Measurements from ENCODE around the gene TAS2R41.

Gene TAS2R41

DNA sequence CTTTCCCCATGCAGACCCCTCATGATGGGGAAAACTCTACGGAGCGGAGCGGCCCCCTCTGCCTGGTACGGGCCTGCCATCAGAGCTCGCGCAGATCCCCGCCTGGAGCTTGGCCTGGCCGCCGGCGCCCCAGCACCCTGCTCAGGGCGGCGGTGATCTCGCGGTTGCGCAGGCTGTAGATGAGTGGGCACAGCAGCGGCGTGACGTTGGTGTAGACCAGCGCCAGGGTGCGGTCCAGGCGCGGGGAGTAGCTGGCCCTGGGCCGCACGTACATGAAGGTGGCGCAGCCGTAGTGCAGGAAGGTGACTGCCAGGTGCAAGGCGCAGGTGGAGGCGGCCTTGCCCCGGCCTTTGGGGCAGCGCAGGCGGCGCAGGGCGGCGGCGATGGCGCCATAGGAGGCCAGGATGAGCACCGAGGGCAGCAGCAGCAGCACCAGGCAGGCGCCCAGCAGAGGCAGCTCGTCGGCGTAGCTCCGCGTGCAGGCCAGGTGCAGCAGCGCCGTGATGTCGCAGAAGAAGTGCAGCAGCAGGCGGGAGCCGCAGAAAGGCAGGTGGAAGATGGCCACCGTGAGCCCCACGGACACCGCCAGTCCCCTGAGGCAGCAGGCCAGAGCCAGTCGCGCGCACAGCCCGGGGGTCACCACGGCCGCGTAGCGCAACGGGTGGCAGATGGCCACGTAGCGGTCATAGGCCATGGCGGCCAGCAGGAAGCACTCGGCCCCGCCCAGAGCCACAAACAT, 33.4 kb downstream of the TAS2R41 start:
- TF ChIP-seq, protein P1, sequence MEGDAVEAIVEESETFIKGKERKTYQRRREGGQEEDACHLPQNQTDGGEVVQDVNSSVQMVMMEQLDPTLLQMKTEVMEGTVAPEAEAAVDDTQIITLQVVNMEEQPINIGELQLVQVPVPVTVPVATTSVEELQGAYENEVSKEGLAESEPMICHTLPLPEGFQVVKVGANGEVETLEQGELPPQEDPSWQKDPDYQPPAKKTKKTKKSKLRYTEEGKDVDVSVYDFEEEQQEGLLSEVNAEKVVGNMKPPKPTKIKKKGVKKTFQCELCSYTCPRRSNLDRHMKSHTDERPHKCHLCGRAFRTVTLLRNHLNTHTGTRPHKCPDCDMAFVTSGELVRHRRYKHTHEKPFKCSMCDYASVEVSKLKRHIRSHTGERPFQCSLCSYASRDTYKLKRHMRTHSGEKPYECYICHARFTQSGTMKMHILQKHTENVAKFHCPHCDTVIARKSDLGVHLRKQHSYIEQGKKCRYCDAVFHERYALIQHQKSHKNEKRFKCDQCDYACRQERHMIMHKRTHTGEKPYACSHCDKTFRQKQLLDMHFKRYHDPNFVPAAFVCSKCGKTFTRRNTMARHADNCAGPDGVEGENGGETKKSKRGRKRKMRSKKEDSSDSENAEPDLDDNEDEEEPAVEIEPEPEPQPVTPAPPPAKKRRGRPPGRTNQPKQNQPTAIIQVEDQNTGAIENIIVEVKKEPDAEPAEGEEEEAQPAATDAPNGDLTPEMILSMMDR (IDR thresholded peaks at IDR 0.05; ENCODE audit: insufficient read depth, low read length, poor library complexity, severe bottlenecking): no peak
- no peak for TF ChIP-seq EZH2phosphoT487 (conservative IDR thresholded peaks at IDR 0.05; ENCODE audit: low read length)
- no peaks in the 10 kb centered on the region for H3K27me3 ChIP-seq (ENCODE audit: low read length)
- no peak overlapping the region for H3K4me2 ChIP-seq (ENCODE audit: low read depth, low read length, poor library complexity, severe bottlenecking)
- H3F3A ChIP-seq (ENCODE audit: insufficient read depth): no peaks in the 10 kb centered on the region
- no peak overlapping the region for H2AFZ ChIP-seq (ENCODE audit: low read depth, low read length, severe bottlenecking)
- no peaks in the 10 kb centered on the region for H3K36me3 ChIP-seq (ENCODE audit: low read length)
- no peaks in the 10 kb centered on the region for H3K9me2 ChIP-seq (replicated peaks; ENCODE audit: insufficient read depth, low read length)
- H3K9me3 ChIP-seq (ENCODE audit: insufficient read depth, low read length): no peaks in the 10 kb centered on the region
- no peaks in the 10 kb centered on the region for H4K20me1 ChIP-seq (ENCODE audit: low read depth, low read length)
- no peak overlapping the region for H3K9ac ChIP-seq (ENCODE audit: low read length)
- H3K4me3 ChIP-seq (ENCODE audit: insufficient read depth, low read length, poor library complexity, severe bottlenecking): no peak overlapping the region
- no peak overlapping the region for H3K27ac ChIP-seq (ENCODE audit: low read depth, low read length)
- H3K79me2 ChIP-seq (ENCODE audit: insufficient read depth, low read length): no peaks in the 10 kb centered on the region

DNA sequence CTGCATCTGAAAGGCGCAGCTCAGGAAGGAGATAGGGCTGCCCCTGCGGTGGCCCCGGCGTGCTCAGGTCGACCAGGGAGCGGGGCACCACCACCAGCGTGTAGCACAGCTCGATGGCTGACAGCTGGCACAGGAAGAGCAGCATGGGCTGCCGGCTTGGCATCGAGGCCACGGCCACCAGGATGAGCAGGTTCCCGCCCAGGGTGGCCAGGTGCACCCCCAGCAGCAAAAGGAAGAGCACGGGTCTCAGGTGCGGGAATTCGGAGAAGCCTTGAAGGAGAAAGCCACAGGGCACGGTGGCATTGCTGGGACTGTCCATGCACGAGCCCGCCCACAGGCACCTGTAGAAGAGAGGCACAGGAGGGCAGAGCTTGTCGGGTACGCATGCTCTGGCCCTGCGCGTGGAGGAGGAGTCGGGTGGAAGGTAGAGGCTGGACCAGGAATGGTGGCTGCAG, 33.9 kb downstream of the TAS2R41 start:
- no peak overlapping the region for H3K4me2 ChIP-seq (ENCODE audit: low read depth, low read length, poor library complexity, severe bottlenecking)
- no peaks in the 10 kb centered on the region for H3K36me3 ChIP-seq (ENCODE audit: low read length)
- no peaks in the 10 kb centered on the region for H3K27me3 ChIP-seq (ENCODE audit: low read length)
- no peak overlapping the region for H2AFZ ChIP-seq (ENCODE audit: low read depth, low read length, severe bottlenecking)
- no peak overlapping the region for H3K4me3 ChIP-seq (ENCODE audit: insufficient read depth, low read length, poor library complexity, severe bottlenecking)
- H4K20me1 ChIP-seq (ENCODE audit: low read depth, low read length): no peaks in the 10 kb centered on the region
- TF ChIP-seq, protein P1 (IDR thresholded peaks at IDR 0.05; ENCODE audit: insufficient read depth, low read length, poor library complexity, severe bottlenecking): no peak
- TF ChIP-seq EZH2phosphoT487 (conservative IDR thresholded peaks at IDR 0.05; ENCODE audit: low read length): no peak
- H3K9ac ChIP-seq (ENCODE audit: low read length): no peak overlapping the region
- no peaks in the 10 kb centered on the region for H3K9me3 ChIP-seq (ENCODE audit: insufficient read depth, low read length)
- no peaks in the 10 kb centered on the region for H3K79me2 ChIP-seq (ENCODE audit: insufficient read depth, low read length)
- H3K9me2 ChIP-seq (replicated peaks; ENCODE audit: insufficient read depth, low read length): no peaks in the 10 kb centered on the region
- H3K27ac ChIP-seq (ENCODE audit: low read depth, low read length): no peak overlapping the region
- H3F3A ChIP-seq (ENCODE audit: insufficient read depth): no peaks in the 10 kb centered on the region

DNA sequence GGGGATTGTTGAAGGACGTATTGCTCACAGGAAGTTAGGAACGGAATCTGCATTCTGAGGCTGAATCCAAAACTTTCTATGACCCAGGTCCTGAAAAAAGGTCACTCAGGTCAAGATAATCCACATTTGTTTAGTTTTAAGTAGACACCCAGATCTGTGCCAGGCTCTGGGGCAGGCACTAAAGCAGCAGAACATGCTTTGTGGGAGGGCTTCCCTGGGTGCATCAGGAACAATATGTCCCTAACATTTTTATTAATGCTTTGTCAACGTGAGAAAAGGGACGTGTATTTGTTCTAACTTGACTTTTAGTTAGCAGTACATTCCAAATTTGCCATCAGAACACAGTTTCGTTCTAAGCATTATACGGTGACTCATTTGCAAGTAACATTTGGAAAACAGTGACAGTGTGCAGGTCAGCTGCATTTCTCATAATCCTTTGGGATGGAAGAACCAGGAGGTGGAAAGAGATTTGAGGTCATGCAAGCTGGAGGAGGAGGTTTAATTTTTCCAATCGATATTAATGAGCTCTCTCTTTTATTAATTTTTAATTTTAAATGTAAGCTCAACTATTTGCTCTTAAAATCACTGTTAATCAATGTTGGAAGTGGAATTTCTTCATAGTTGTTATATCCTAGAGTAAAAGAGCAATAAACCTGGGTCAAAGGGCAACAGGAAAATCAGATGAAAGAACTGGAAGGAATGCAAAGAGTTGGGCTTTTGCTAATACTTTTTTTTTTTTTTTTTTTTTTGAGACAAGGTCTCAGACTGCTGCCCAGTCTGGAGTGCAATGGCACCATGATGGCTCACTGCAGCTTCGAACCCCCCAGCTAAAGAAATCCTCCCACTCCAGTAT, 35.0 kb downstream of the TAS2R41 start:
- Histone ChIP-seq H3K4me2 (ENCODE audit: low read depth, low read length, poor library complexity, severe bottlenecking) (no peak overlapping the region), H3F3A (ENCODE audit: insufficient read depth) (no peaks in the 10 kb centered on the region), H3K27me3 (ENCODE audit: low read length) (0 out of 2 replicates have a peak, but pooled peaks cover 4% of the 10 kb centered on the region), H3K79me2 (ENCODE audit: insufficient read depth, low read length) (no peaks in the 10 kb centered on the region), H4K20me1 (ENCODE audit: low read depth, low read length) (no peaks in the 10 kb centered on the region), H2AFZ (ENCODE audit: low read depth, low read length, severe bottlenecking) (no peak overlapping the region), H3K36me3 (ENCODE audit: low read length) (no peaks in the 10 kb centered on the region), H3K4me3 (ENCODE audit: insufficient read depth, low read length, poor library complexity, severe bottlenecking) (no peak overlapping the region), H3K9me3 (ENCODE audit: insufficient read depth, low read length) (no peaks in the 10 kb centered on the region), H3K9me2 (replicated peaks; ENCODE audit: insufficient read depth, low read length) (no peaks in the 10 kb centered on the region), H3K27ac (ENCODE audit: low read depth, low read length) (no peak overlapping the region), H3K9ac (ENCODE audit: low read length) (no peak overlapping the region)
- TF ChIP-seq EZH2phosphoT487 (conservative IDR thresholded peaks at IDR 0.05; ENCODE audit: low read length): no peak
